Parathyroid adenoma (tissue), 2 donors: ENCODE results near the gene TMF1.

Source experiments
- H2AFZ ChIP-seq: fragments of 300-600 bp; sonication (generic); one replicate; pipeline ENCODE4 v1.7.0; 2017; ENCODE audit warnings: antibody characterized with exemption, mild to moderate bottlenecking
- H3K27ac ChIP-seq: fragments of 300-600 bp; sonication (generic); one replicate; pipeline ENCODE4 v1.7.0; 2017
- H3K27me3 ChIP-seq: fragments of 300-600 bp; sonication (generic); one replicate; pipeline ENCODE4 v1.7.0; 2017; ENCODE audit warnings: low read length; ENCODE audit not compliant: control insufficient read depth, insufficient read depth
- H3K36me3 ChIP-seq: fragments of 300-600 bp; sonication (generic); one replicate; pipeline ENCODE4 v1.7.0; 2017; ENCODE audit warnings: low read length; ENCODE audit not compliant: control insufficient read depth, insufficient read depth
- H3K4me1 ChIP-seq: fragments of 300-600 bp; sonication (generic); one replicate; pipeline ENCODE4 v1.7.0; 2017; ENCODE audit warnings: control low read depth
- H3K4me2 ChIP-seq: fragments of 300-600 bp; sonication (generic); one replicate; pipeline ENCODE4 v1.7.0; 2017; ENCODE audit warnings: low read length
- H3K4me3 ChIP-seq: fragments of 300-600 bp; sonication (generic); one replicate; pipeline ENCODE4 v1.7.0; 2017; ENCODE audit warnings: low read depth, low read length
- H3K79me2 ChIP-seq: fragments of 300-600 bp; sonication (generic); one replicate; pipeline ENCODE4 v1.7.0; 2017; ENCODE audit warnings: control low read depth
- H3K9ac ChIP-seq: fragments of 300-600 bp; sonication (generic); one replicate; pipeline ENCODE4 v1.7.0; 2017; ENCODE audit warnings: mild to moderate bottlenecking
- H3K9me3 ChIP-seq: fragments of 300-600 bp; sonication (generic); one replicate; pipeline ENCODE4 v1.7.0; 2017; ENCODE audit warnings: low read length; ENCODE audit not compliant: control insufficient read depth
- CTCF ChIP-seq: fragments of 300-600 bp; sonication (generic); IDR thresholded peaks from one replicate; pipeline ENCODE4 v1.7.0; 2017; ENCODE audit warnings: antibody characterized with exemption, mild to moderate bottlenecking
- donor health status: primary hyperparathyroidism.

Gene TMF1

GRCh38 chr3:69095636-69096035 lies 43.5 kb upstream of the TMF1 start:
- Histone ChIP-seq H3K36me3 (no peaks in the 10 kb centered on the region), H3K9ac (no peak overlapping the region), H3K9me3 (no peaks in the 10 kb centered on the region)

GRCh38 chr3:69094467-69095205 lies 42.5 kb upstream of the TMF1 start:
- Histone ChIP-seq H3K36me3 (no peaks in the 10 kb centered on the region), H2AFZ (no peak overlapping the region), H3K4me2 (no peak overlapping the region), H3K4me1 (peaks cover 28% of the 10 kb centered on the region), H3K9me3 (no peaks in the 10 kb centered on the region), H3K4me3 (no peak overlapping the region), H3K27me3 (no peaks in the 10 kb centered on the region), H3K9ac (no peak overlapping the region), H3K27ac (no peak overlapping the region), H3K79me2 (peaks cover 42% of the 10 kb centered on the region)
- TF ChIP-seq CTCF = no peak

More at GRCh38 chr3:69095636-69096035, 43.5 kb upstream of the TMF1 start:
- Histone ChIP-seq H3K79me2 (peaks cover 46% of the 10 kb centered on the region), H3K4me1 (peaks cover 28% of the 10 kb centered on the region), H3K27me3 (no peaks in the 10 kb centered on the region), H3K27ac (peak overlapping the region; percentile 8), H2AFZ (no peak overlapping the region), H3K4me3 (peak overlapping the region; percentile 38), H3K4me2 (peak overlapping the region; percentile 20)
- TF ChIP-seq CTCF = no peak

- Histone ChIP-seq H3K27ac (peak overlapping the region; percentile 66), H3K27me3 (no peaks in the 10 kb centered on the region), H3K9ac (no peak overlapping the region), H3K79me2 (peaks cover 38% of the 10 kb centered on the region), H3K4me2 (peak overlapping the region; percentile 7), H2AFZ (no peak overlapping the region), H3K4me3 (no peak overlapping the region), H3K4me1 (peaks cover 40% of the 10 kb centered on the region), H3K9me3 (no peaks in the 10 kb centered on the region), H3K36me3 (no peaks in the 10 kb centered on the region)
- no peak for TF ChIP-seq CTCF
Observed at GRCh38 chr3:69092030-69092516, 39.9 kb upstream of the TMF1 start.

- peaks cover 37% of the 10 kb centered on the region for H3K79me2 ChIP-seq
- H3K4me1 ChIP-seq = peaks cover 42% of the 10 kb centered on the region
- no peaks in the 10 kb centered on the region for H3K27me3 ChIP-seq
- no peak overlapping the region for H3K9ac ChIP-seq
- no peak for TF ChIP-seq CTCF
- no peaks in the 10 kb centered on the region for H3K36me3 ChIP-seq
- H3K4me2 ChIP-seq = peak overlapping the region; percentile 7
- no peak overlapping the region for H2AFZ ChIP-seq
- peak overlapping the region; percentile 66 for H3K27ac ChIP-seq
- H3K4me3 ChIP-seq = no peak overlapping the region
- H3K9me3 ChIP-seq = no peaks in the 10 kb centered on the region
Observed at GRCh38 chr3:69091389-69092029, 39.4 kb upstream of the TMF1 start.
